ENCODE measurements around the gene NUP210L.

Gene NUP210L

DNA sequence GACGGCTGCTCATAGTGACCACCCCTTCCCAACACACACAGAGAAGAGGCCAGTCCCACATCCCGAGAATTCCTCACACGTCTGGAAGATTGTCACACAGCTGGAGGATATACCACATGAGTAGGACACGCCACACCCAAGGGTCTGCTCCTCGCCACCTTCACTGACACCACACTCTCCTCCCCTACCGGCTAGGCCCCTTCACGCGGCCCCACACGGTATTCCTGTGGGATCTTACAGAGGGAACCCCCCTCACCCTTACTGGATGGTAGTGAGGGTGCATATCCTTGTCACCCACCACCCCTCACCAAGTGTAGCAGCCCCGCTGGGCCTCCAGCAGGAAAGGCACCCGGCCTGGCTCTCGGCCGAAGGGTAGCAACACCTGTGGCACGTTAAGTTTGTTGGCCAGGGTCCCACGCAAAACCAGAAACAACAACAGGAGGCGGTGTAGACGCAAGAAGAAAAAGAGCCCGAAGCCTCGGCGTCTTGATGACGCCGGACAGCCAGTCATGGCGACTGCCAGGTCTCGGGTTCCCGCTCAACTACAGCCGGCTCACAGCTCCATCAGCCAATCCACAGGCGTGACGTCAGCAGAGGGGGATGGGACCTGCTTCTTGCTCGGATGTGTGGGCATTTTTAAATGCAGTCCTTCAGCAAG lies at the start of gene NUP210L:
Gene NUP210L (minus strand): TSS at position 540 of the 658 bp plus-strand sequence.
- DNase-seq, result peak; percentile 67

DNA sequence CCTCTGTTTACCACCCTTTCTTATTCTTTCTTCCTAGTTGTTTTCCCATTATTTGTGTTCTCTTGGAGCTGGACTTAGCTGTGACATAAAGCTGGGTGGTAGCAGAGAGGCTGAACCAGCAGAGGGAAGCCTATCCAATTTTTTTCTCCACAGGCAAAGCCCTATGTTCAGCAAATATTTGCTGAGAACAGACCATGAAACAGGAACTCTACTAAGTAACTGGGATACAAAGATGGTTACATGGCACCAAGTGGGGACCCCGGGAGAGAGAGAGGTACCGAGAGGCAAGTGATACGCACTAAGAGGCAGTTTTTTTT lies 44.6 kb upstream of the NUP210L start:
- DNase-seq, result no peak

GRCh38 chr1:154198756-154199562 lies 44.1 kb upstream of the NUP210L start:
- peak; percentile 64 for DNase-seq

GRCh38 chr1:154193821-154194220 lies 38.9 kb upstream of the NUP210L start:
- no peak for DNase-seq

DNA sequence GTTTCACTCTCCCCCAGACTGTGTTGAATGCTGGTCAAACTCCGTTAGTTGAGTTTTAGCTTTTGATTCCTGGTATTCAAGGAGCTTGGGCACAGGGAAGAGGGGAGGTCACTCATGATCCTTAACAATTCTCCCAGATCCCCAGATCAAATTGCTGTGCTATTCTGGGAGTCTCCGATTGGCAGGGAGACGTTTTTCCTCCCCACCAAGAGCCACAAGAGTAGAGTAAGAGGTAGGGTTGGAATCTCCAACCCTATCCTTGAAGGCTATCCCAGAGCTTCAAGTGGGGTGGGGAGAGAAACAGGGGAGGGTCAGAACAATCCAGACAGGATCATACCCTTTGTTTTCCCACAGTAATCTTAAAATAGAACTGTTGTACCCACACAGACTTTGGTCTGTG lies 37.6 kb upstream of the NUP210L start:
- DNase-seq, result no peak

DNA sequence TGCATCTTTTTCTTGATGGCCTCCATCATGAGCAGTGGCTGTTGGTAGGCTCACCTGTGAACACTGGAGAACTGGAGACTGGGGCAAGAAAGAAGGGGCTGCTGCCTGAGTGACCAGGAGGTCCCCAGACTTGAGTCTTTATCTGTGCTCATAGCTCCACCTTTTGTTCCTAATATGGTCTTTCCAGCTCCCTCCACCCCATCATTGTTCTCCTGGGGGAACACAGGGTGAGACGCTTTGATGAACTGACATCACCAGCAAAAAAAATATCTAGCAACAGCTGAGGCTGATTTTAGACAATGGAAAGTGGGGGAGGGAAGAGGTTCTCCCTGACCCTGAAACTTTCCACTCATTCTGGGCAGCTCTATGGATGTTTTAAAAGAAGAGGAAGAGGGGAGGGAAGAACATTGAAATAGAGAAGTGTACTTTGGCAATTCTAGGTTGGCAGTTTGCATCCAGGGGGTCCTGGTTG lies 37.2 kb upstream of the NUP210L start, which contains the start of gene TPM3:
Gene TPM3 (minus strand): TSS at position 111 of the 472 bp plus-strand sequence. CDS start 82 bp downstream, at position 29.
- no peak for DNase-seq

- DNase-seq, result no peak
Observed at GRCh38 chr1:154190550-154190949, 35.7 kb upstream of the NUP210L start.

GRCh38 chr1:154186852-154187501 lies 32.1 kb upstream of the NUP210L start:
- no peak for DNase-seq

- DNase-seq, result peak; percentile 82
Observed at GRCh38 chr1:154186177-154186576, 31.3 kb upstream of the NUP210L start.

- DNase-seq, result peak; percentile 100
Observed at GRCh38 chr1:154183046-154183915, 28.4 kb upstream of the NUP210L start.

GRCh38 chr1:154182344-154183045 lies 27.6 kb upstream of the NUP210L start:
- peak; percentile 77 for DNase-seq

- no peak for DNase-seq
Observed at GRCh38 chr1:154181944-154182343, 27.1 kb upstream of the NUP210L start.

- DNase-seq, result peak; percentile 71
Observed at GRCh38 chr1:154179946-154180687, 25.2 kb upstream of the NUP210L start.

- no peak for DNase-seq
Observed at GRCh38 chr1:154178911-154179811, 24.3 kb upstream of the NUP210L start.

- DNase-seq, result no peak
Observed at GRCh38 chr1:154178013-154178412, 23.1 kb upstream of the NUP210L start.

- DNase-seq, result no peak
Observed at GRCh38 chr1:154176337-154176736, 21.5 kb upstream of the NUP210L start.

- DNase-seq, result no peak
Observed at GRCh38 chr1:154174654-154175053, 19.8 kb upstream of the NUP210L start.

DNA sequence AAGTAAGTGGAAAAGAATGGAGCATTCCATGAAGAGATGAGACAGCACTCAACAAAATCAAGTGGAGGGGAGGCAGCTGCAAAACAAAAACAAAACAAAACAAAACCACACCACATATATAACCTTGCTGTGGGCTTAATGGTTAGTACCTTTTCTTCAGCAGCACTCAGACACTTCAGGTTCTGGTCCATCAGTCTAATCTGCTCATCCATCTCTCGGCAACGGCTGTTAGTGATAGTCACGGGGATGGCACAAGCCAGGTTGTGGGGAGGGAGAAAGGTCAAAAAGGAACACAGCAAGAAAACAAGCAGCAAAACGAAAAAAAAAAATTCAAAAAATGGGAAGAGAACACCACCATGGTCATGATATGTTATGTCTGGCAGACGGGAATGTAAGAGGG lies 17.0 kb upstream of the NUP210L start:
- DNase-seq, result no peak

DNA sequence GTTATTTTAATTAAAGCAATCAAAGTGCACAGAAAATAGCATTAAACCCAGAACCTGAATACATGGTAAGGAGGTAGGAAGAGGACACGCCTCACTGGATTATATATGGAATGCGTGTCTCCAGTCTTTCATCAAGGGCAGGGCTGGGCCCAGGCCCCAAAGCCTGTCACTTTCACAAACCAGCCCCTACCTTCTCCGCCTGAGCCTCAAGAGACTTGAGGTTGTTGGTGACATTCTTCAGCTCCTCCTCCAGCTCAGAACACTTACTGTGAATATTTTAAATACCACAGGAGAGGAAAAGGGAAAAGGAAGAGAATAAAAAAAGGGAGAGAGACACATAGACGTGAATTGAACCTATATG lies 16.3 kb upstream of the NUP210L start:
- no peak for DNase-seq

GRCh38 chr1:154170547-154171222 lies 15.8 kb upstream of the NUP210L start:
- DNase-seq, result no peak

All from islet precursor cell (in vitro differentiated cells).